Mucosa of descending colon (tissue), 3 donors: ENCODE data around the gene ARL6IP6. TPM values are rescaled to one million over a fixed set of nuclear protein-coding genes. Genes with fewer than 3 reads are reported as not detected.

ENCODE experiments used
- ATAC-seq: fragments of 200-7000 bp; cut with Tn5 transposase; one replicate; pipeline ENCODE4 v1.9.1; 2020; ENCODE audit warnings: mild to moderate bottlenecking, moderate library complexity
- DNase-seq, 3 donors: peaks; one replicate each; pipeline ENCODE4 v3.0.0-alpha.2; 2020
- H3K36me3 ChIP-seq: fragments of 200-600 bp; one replicate; pipeline ENCODE4 v1.8.0; 2021; ENCODE audit warnings: low read depth, mild to moderate bottlenecking
- H3K4me1 ChIP-seq: fragments of 200-600 bp; one replicate; pipeline ENCODE4 v1.8.0; 2021; ENCODE audit warnings: low read depth, mild to moderate bottlenecking
- H3K4me3 ChIP-seq: fragments of 200-600 bp; one replicate; pipeline ENCODE4 v1.8.0; 2021; ENCODE audit warnings: mild to moderate bottlenecking
- H3K9me3 ChIP-seq: fragments of 200-600 bp; one replicate; pipeline ENCODE4 v1.8.0; 2021; ENCODE audit warnings: mild to moderate bottlenecking
- CTCF ChIP-seq: fragments of 200-600 bp; IDR thresholded peaks from one replicate; pipeline ENCODE4 v1.8.0; 2022; ENCODE audit warnings: antibody characterized with exemption, mild to moderate bottlenecking
- intact Hi-C, 2 donors: fragments of 100-400 bp; cut with DNase I in 1 of 2; cut with micrococcal nuclease in 1 of 2; formaldehyde crosslinking; loops; one replicate each; pipeline versions ENCODE4 v1.11.0 to v1.11.1; 2022; cut with DNase I, micrococcal nuclease
- total RNA-seq, 3 donors: library from RNA; stranded (reverse); fragmentation: NEBNext Ultra II Directional in 2 of 3; extraction: Animal tissue kit (Norgen Biotek cat#: 25700) in 2 of 3; gene quantifications; one replicate each; pipeline versions ENCODE4 v1.2.1 to v1.2.4, GENCODE V29; 2021 to 2023
- donor health status: DM: no; HTN: no; CAD: no; lungs with moderate emphysema.
- donor health status: DM: no; HTN: no; CAD: no.
- donor health status: DM: no; HTN: yes; CAD: no.

Gene ARL6IP6
- total RNA-seq, 3 donors from 2014 or later = 12.5 to 19.3 (median 14.8) TPM

GRCh38 chr2:152683400-152683799, 35.0 kb upstream of the ARL6IP6 start:
- Histone ChIP-seq H3K4me1 (no peaks in the 10 kb centered on the region), H3K36me3 (peaks cover 3% of the 10 kb centered on the region), H3K9me3 (no peaks in the 10 kb centered on the region), H3K4me3 (no peak overlapping the region)
- DNase-seq (no peak), ATAC-seq (no peak)
- intact Hi-C loops = no loop called here
- no peak for TF ChIP-seq CTCF

- no peaks in the 10 kb centered on the region for H3K4me1 ChIP-seq
- H3K9me3 ChIP-seq = no peaks in the 10 kb centered on the region
- no peak overlapping the region for H3K4me3 ChIP-seq
- no peak for TF ChIP-seq CTCF
- DNase-seq (no peak), ATAC-seq (no peak)
- intact Hi-C loops = no loop called here
- no peaks in the 10 kb centered on the region for H3K36me3 ChIP-seq
Observed at GRCh38 chr2:152686321-152686720, 32.1 kb upstream of the ARL6IP6 start.

GRCh38 chr2:152693033-152693432, 25.4 kb upstream of the ARL6IP6 start:
- intact Hi-C loops = no loop called here
- Histone ChIP-seq H3K36me3 (no peaks in the 10 kb centered on the region), H3K9me3 (no peaks in the 10 kb centered on the region), H3K4me1 (peaks cover 7% of the 10 kb centered on the region), H3K4me3 (no peak overlapping the region)
- no peak for TF ChIP-seq CTCF
- DNase-seq (no peak), ATAC-seq (no peak)

- ATAC-seq = peak; percentile 79
- intact Hi-C loops = no loop called here
- Histone ChIP-seq H3K9me3 (no peaks in the 10 kb centered on the region), H3K4me3 (no peak overlapping the region), H3K4me1 (peaks cover 7% of the 10 kb centered on the region), H3K36me3 (no peaks in the 10 kb centered on the region)
- peak in 1 of 3 donors; percentile 5 for DNase-seq
- no peak for TF ChIP-seq CTCF
Observed at GRCh38 chr2:152694161-152694661, 24.2 kb upstream of the ARL6IP6 start.

- Histone ChIP-seq H3K4me3 (no peak overlapping the region), H3K36me3 (no peaks in the 10 kb centered on the region), H3K4me1 (peaks cover 7% of the 10 kb centered on the region), H3K9me3 (no peaks in the 10 kb centered on the region)
- no peak for TF ChIP-seq CTCF
- DNase-seq = no peak
- ATAC-seq = no peak
- intact Hi-C loops = no loop called here
Observed at GRCh38 chr2:152695763-152696162, 22.7 kb upstream of the ARL6IP6 start.

GRCh38 chr2:152696476-152696875, 21.9 kb upstream of the ARL6IP6 start:
- H3K4me1 ChIP-seq = peaks cover 7% of the 10 kb centered on the region
- no peak for TF ChIP-seq CTCF
- intact Hi-C loops = no loop called here
- DNase-seq (no peak), ATAC-seq (no peak)
- no peaks in the 10 kb centered on the region for H3K36me3 ChIP-seq
- no peak overlapping the region for H3K4me3 ChIP-seq
- no peaks in the 10 kb centered on the region for H3K9me3 ChIP-seq
